Ovary (tissue), 9 donors: ENCODE measurements around the gene CKLF. TPM values are rescaled to one million over a fixed set of nuclear protein-coding genes. Genes with fewer than 3 reads are reported as not detected.

Experiments used
- DNase-seq, 5 donors: peaks; one replicate each; pipeline ENCODE4 v3.0.0-alpha.2; 2019 to 2020
- H3K27ac ChIP-seq, 2 donors: fragments of 200-600 bp; one replicate each; pipeline versions ENCODE4 v1.5.1 to v1.8.0; 2019 to 2022
- H3K27me3 ChIP-seq: fragments of 200-600 bp; one replicate; pipeline ENCODE4 v1.8.0; 2022
- H3K36me3 ChIP-seq: fragments of 200-600 bp; sonication (generic); one replicate; pipeline ENCODE4 v1.5.1; 2019
- H3K4me1 ChIP-seq: one replicate; pipeline ENCODE4 v1.8.1; 2013; ENCODE audit warnings: mild to moderate bottlenecking, moderate library complexity; ENCODE audit not compliant: insufficient read depth
- H3K4me3 ChIP-seq: fragments of 200-600 bp; sonication (generic); one replicate; pipeline ENCODE4 v1.5.1; 2017
- H3K9me3 ChIP-seq, 2 donors: fragments of 200-600 bp in 1 of 2; sonication (generic) in 1 of 2; one replicate each; pipeline versions ENCODE4 v1.5.1 to v1.8.1; 2013 to 2019; ENCODE audit warnings: mild to moderate bottlenecking in 1 of 2, moderate library complexity in 1 of 2
- CTCF ChIP-seq, 3 donors: fragments of 450-650 bp in 2 of 3; fragments of 200-600 bp in 1 of 3; IDR thresholded peaks; one replicate each; pipeline versions ENCODE4 v1.5.1 to v1.8.0; 2016 to 2022; ENCODE audit warnings: antibody characterized with exemption in 3 of 3, mild to moderate bottlenecking in 1 of 3
- EP300 ChIP-seq: sonication (generic); formaldehyde crosslinking; IDR thresholded peaks from one replicate; pipeline ENCODE4 v1.6.1; 2017; ENCODE audit warnings: antibody characterized with exemption
- POLR2A ChIP-seq: fragments of 450-650 bp; IDR thresholded peaks from one replicate; pipeline ENCODE4 v1.6.1; 2017; ENCODE audit warnings: antibody characterized with exemption, mild to moderate bottlenecking, moderate library complexity
- WGBS, 3 donors: extraction: QIAGEN DNeasy Blood & Tissue Kit in 1 of 3; methylation state at CpG; one replicate each; pipeline versions ENCODE4 v1.1.5 to v1.1.7; 2013 to 2017; 5-methylcytosine and 5-hydroxymethylcytosine counted together
- intact Hi-C, 4 donors: fragments of 100-400 bp; cut with DNase I; formaldehyde crosslinking; loops; one replicate each; pipeline versions ENCODE4 v1.11.0 to v1.15.1; 2022 to 2023
- polyA plus RNA-seq, 2 donors: library from polyadenylated mRNA; stranded (reverse); fragments of 200-250 nt in 1 of 2; fragments of 350-450 nt in 1 of 2; fragmentation: Illumina TruSeq in 1 of 2; extraction: RNeasy Lipid Tissue Mini Kit (QIAGEN cat#74804) in 1 of 2; gene quantifications; one replicate each; pipeline ENCODE4 v1.2.3, GENCODE V29; 2013 to 2014
- total RNA-seq, 7 donors: library from RNA; depleted of rRNA in 2 of 7; stranded (reverse); fragments of >200 nt in 2 of 7; fragmentation: NEBNext Ultra II Directional in 3 of 7; extraction: Animal tissue kit (Norgen Biotek cat#: 25700) in 3 of 7; gene quantifications; one replicate each; pipeline versions ENCODE4 v1.1.0 to v1.2.4, GENCODE V29; 2016 to 2023
- donor health status: DM: no; HTN: no; CAD: no; lungs with moderate emphysema.
- donor health status: DM: no; HTN: no; CAD: no.
- donor health status: Bipolar disorder and iron deficiency.
- donor health status: DM: yes; HTN: yes; CAD: no.
- donor health status: DM: no; HTN: no; CAD: no.
- donor health status: DM: yes; HTN: yes; CAD: no.

Gene CKLF
- total and polyA plus RNA-seq, 9 donors: 22.3 to 46.8 (median 32.6) TPM

GRCh38 chr16:66598111-66598510, 45.7 kb downstream of the CKLF start:
- H3K27me3 ChIP-seq: no peaks in the 10 kb centered on the region
- 79 to 84% (median 82%) methylated on average over 3 of the region's 3 CpGs for WGBS, 3 donors
- DNase-seq: no peak
- TF ChIP-seq CTCF (IDR thresholded peaks at IDR 0.05): no peak
- TF ChIP-seq POLR2A: no peak
- TF ChIP-seq EP300: no peak
- H3K4me1 ChIP-seq: no peaks in the 10 kb centered on the region
- no peak overlapping the region for H3K4me3 ChIP-seq
- no peaks in the 10 kb centered on the region for H3K9me3 ChIP-seq
- H3K27ac ChIP-seq: no peak overlapping the region
- intact Hi-C loops: no loop called here
- H3K36me3 ChIP-seq: no peaks in the 10 kb centered on the region

- no peaks in the 10 kb centered on the region for H3K36me3 ChIP-seq
- H3K27ac ChIP-seq: no peak overlapping the region
- TF ChIP-seq POLR2A (no peak), CTCF (IDR thresholded peaks at IDR 0.05) (no peak), EP300 (no peak)
- no peaks in the 10 kb centered on the region for H3K27me3 ChIP-seq
- intact Hi-C loops: loop anchor here in 3 of 4 donors (10.0 kb wide), 4 partner anchors 45 to 265 kb away; partner anchors contain the start of genes CKLF (in 1 of the 3) and TK2 (in 1 of the 3)
- WGBS, 3 donors: 87 to 90% (median 88%) methylated on average over 4 of the region's 4 CpGs
- H3K4me1 ChIP-seq: peaks cover 3% of the 10 kb centered on the region
- H3K9me3 ChIP-seq: no peaks in the 10 kb centered on the region
- DNase-seq: no peak
- no peak overlapping the region for H3K4me3 ChIP-seq
Measured at GRCh38 chr16:66599726-66600125, 47.4 kb downstream of the CKLF start.

- Histone ChIP-seq H3K27me3 (no peaks in the 10 kb centered on the region), H3K4me1 (peaks cover 3% of the 10 kb centered on the region), H3K4me3 (no peak overlapping the region), H3K36me3 (no peaks in the 10 kb centered on the region), H3K9me3 (no peaks in the 10 kb centered on the region), H3K27ac (no peak overlapping the region)
- TF ChIP-seq EP300 (no peak), CTCF (IDR thresholded peaks at IDR 0.05) (no peak), POLR2A (no peak)
- DNase-seq: no peak
- intact Hi-C loops: loop anchor here in 3 of 4 donors (10.0 kb wide), 4 partner anchors 46 to 264 kb away; partner anchors contain the start of genes CKLF (in 1 of the 3) and TK2 (in 1 of the 3)
- 89 to 100% (median 93%) methylated on average over 1 of the region's 1 CpG for WGBS, 3 donors
Measured at GRCh38 chr16:66600477-66600876, 48.1 kb downstream of the CKLF start.

GRCh38 chr16:66601471-66601870, 49.1 kb downstream of the CKLF start:
- TF ChIP-seq EP300 (no peak), POLR2A (no peak), CTCF (IDR thresholded peaks at IDR 0.05) (no peak)
- no peak for DNase-seq
- WGBS, 3 donors: 88 to 96% (median 92%) methylated on average over 4 to 5 of the region's 5 CpGs
- Histone ChIP-seq H3K9me3 (no peaks in the 10 kb centered on the region), H3K27ac (no peak overlapping the region), H3K27me3 (no peaks in the 10 kb centered on the region), H3K4me3 (no peak overlapping the region), H3K4me1 (peaks cover 3% of the 10 kb centered on the region), H3K36me3 (no peaks in the 10 kb centered on the region)
- intact Hi-C loops: loop anchor here in 3 of 4 donors (10.0 kb wide), 4 partner anchors 47 to 263 kb away; partner anchors contain the start of genes CKLF (in 1 of the 3) and TK2 (in 1 of the 3)
